CD4-positive, alpha-beta T cell (primary cell): Measurements from ENCODE around the gene UGT1A10. TPM values are rescaled to one million over a fixed set of nuclear protein-coding genes. Genes with fewer than 3 reads are reported as not detected.

Experiments
- ATAC-seq: fragments of 200-7000 bp; cut with Tn5 transposase; one replicate; pipeline ENCODE4 v1.10.0; 2022; ENCODE audit warnings: mild to moderate bottlenecking; ENCODE audit not compliant: poor library complexity
- CTCF ChIA-PET: fragments of 350-600 bp; sonication (Branson Sonifier 250); formaldehyde crosslinking; loops from one replicate; lab custom pipeline; 2021; ENCODE audit warnings: antibody characterized with exemption, inconsistent platforms; lab: Charles Lee
- POLR2A ChIA-PET: fragments of 350-600 bp; sonication (Branson Sonifier 250); formaldehyde crosslinking; loops from one replicate; lab custom pipeline; 2021; ENCODE audit warnings: antibody characterized with exemption, inconsistent platforms; lab: Charles Lee
- DNase-seq, 14 experiments: peaks; one replicate each; pipeline ENCODE4 v3.0.0-alpha.2; 2013 to 2020; ENCODE audit warnings: mixed read lengths in 2 of 14
- H3K27ac ChIP-seq, 2 donors: one replicate each; pipeline versions ENCODE4 v1.5.1 to v1.7.0; 2013; ENCODE audit warnings: low read length in 2 of 2, low read depth in 1 of 2, mild to moderate bottlenecking in 1 of 2
- H3K27me3 ChIP-seq, 2 experiments: 1 replicate in 1 of 2; 2 replicates in 1 of 2; pipeline versions ENCODE4 v1.6.1 to v1.7.0; 2013; ENCODE audit warnings: low read length in 2 of 2, control low read depth in 1 of 2, mild to moderate bottlenecking in 1 of 2, moderate library complexity in 1 of 2; ENCODE audit not compliant: insufficient read depth in 2 of 2, control insufficient read depth in 1 of 2
- H3K36me3 ChIP-seq: one replicate; pipeline ENCODE4 v1.6.1; 2013; ENCODE audit warnings: low read length, control low read depth; ENCODE audit not compliant: insufficient read depth
- H3K4me1 ChIP-seq: one replicate; pipeline ENCODE4 v1.6.1; 2013; ENCODE audit warnings: low read length, control low read depth; ENCODE audit not compliant: insufficient read depth
- H3K4me3 ChIP-seq: one replicate; pipeline ENCODE4 v1.5.1; 2013; ENCODE audit warnings: mild to moderate bottlenecking, low read length, moderate library complexity
- H3K9me3 ChIP-seq, 2 experiments: 1 replicate in 1 of 2; 2 replicates in 1 of 2; pipeline versions ENCODE4 v1.6.1 to v1.7.0; 2013; ENCODE audit warnings: low read length in 2 of 2, mild to moderate bottlenecking in 2 of 2, control low read depth in 1 of 2, moderate library complexity in 1 of 2; ENCODE audit not compliant: control insufficient read depth in 1 of 2, insufficient read depth in 1 of 2
- H3K27ac Mint-ChIP-seq: one replicate; pipeline ENCODE4 v1.8.0; 2020; ENCODE audit warnings: mixed read lengths
- H3K27me3 Mint-ChIP-seq: one replicate; pipeline ENCODE4 v1.8.0; 2021; ENCODE audit warnings: mixed read lengths
- H3K36me3 Mint-ChIP-seq: one replicate; pipeline ENCODE4 v1.8.0; 2021; ENCODE audit warnings: low read depth, mixed read lengths
- H3K4me1 Mint-ChIP-seq: one replicate; pipeline ENCODE4 v1.8.0; 2021; ENCODE audit warnings: low read depth, mixed read lengths
- H3K4me3 Mint-ChIP-seq: one replicate; pipeline ENCODE4 v1.8.0; 2020; ENCODE audit warnings: mild to moderate bottlenecking, mixed read lengths
- H3K9me3 Mint-ChIP-seq: one replicate; pipeline ENCODE4 v1.8.0; 2020; ENCODE audit warnings: mixed read lengths
- intact Hi-C, 2 experiments: fragments of 100-400 bp; cut with DNase I in 1 of 2; cut with micrococcal nuclease in 1 of 2; formaldehyde crosslinking; loops; one replicate each; pipeline versions ENCODE4 v1.15.1 to v1.9.0; 2023 to 2025; cut with DNase I, micrococcal nuclease
- total RNA-seq, 174 experiments: library from RNA in 2 of 174; stranded (reverse) in 2 of 174; gene quantifications; one replicate each; pipeline ENCODE4 v1.2.3 and lab custom pipeline; 2021 to 2026
- TF ChIP-seq, protein P1 (sequence below): fragments of 200-600 bp; IDR thresholded peaks from one replicate; pipeline ENCODE4 v1.8.0; 2022; ENCODE audit warnings: antibody characterized with exemption, mild to moderate bottlenecking

UGT1A10 gene
- total RNA-seq, 2 experiments from 2014 or later: not detected

GRCh38 chr2:233810385-233810784, 174.1 kb downstream of the UGT1A10 start:
- H3K4me3 ChIP-seq: no peak overlapping the region
- H3K9me3 ChIP-seq: peaks cover 0 to 10% of the 10 kb centered on the region in 2 experiments
- Mint-ChIP-seq H3K4me3 (no peak overlapping the region), H3K27ac (no peak overlapping the region), H3K4me1 (no peaks in the 10 kb centered on the region), H3K9me3 (no peaks in the 10 kb centered on the region), H3K36me3 (no peaks in the 10 kb centered on the region), H3K27me3 (peaks cover 10% of the 10 kb centered on the region)
- TF ChIP-seq, protein P1, sequence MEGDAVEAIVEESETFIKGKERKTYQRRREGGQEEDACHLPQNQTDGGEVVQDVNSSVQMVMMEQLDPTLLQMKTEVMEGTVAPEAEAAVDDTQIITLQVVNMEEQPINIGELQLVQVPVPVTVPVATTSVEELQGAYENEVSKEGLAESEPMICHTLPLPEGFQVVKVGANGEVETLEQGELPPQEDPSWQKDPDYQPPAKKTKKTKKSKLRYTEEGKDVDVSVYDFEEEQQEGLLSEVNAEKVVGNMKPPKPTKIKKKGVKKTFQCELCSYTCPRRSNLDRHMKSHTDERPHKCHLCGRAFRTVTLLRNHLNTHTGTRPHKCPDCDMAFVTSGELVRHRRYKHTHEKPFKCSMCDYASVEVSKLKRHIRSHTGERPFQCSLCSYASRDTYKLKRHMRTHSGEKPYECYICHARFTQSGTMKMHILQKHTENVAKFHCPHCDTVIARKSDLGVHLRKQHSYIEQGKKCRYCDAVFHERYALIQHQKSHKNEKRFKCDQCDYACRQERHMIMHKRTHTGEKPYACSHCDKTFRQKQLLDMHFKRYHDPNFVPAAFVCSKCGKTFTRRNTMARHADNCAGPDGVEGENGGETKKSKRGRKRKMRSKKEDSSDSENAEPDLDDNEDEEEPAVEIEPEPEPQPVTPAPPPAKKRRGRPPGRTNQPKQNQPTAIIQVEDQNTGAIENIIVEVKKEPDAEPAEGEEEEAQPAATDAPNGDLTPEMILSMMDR: no peak
- DNase-seq (no peak), ATAC-seq (no peak)
- no peaks in the 10 kb centered on the region for H3K4me1 ChIP-seq
- intact Hi-C loops: no loop called here
- no peak overlapping the region for H3K27ac ChIP-seq
- ChIA-PET POLR2A (no interaction called here), CTCF (no interaction called here)
- no peaks in the 10 kb centered on the region for H3K36me3 ChIP-seq
- peaks cover 6 to 8% of the 10 kb centered on the region in 2 experiments for H3K27me3 ChIP-seq

DNA sequence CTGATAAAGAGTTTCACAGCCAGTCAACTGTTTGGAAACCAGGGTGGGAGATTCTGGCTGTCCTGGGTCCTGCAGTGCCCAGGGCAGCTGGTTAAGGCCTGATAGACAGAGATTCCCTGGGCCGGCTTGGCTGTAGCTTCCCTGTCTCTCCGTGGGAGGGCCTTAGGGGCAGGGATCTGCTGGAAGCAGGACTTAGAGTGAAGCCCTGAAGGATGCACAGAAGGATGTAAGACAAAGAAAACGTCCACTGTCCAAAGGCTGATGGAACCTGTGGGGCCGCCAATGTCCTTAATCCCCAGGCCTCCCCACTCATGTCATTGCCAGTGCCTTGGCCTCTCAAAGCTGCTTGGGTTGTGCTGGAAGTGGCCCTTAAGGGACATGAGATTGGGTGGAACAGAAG, 174.8 kb downstream of the UGT1A10 start:
- no peak for ATAC-seq
- intact Hi-C loops: no loop called here
- peak in 1 of 14 experiments; percentile 27 for DNase-seq
- TF ChIP-seq, protein P1: no peak
- ChIA-PET POLR2A (no interaction called here), CTCF (no interaction called here)
- Histone ChIP-seq H3K9me3 (peaks cover 0 to 10% of the 10 kb centered on the region in 2 experiments), H3K4me3 (no peak overlapping the region), H3K36me3 (no peaks in the 10 kb centered on the region), H3K27ac (no peak overlapping the region), H3K4me1 (no peaks in the 10 kb centered on the region), H3K27me3 (peaks cover 6 to 8% of the 10 kb centered on the region in 2 experiments)
- H3K27ac Mint-ChIP-seq: no peak overlapping the region
- H3K36me3 Mint-ChIP-seq: no peaks in the 10 kb centered on the region
- no peaks in the 10 kb centered on the region for H3K4me1 Mint-ChIP-seq
- H3K27me3 Mint-ChIP-seq: peaks cover 10% of the 10 kb centered on the region
- H3K9me3 Mint-ChIP-seq: no peaks in the 10 kb centered on the region
- H3K4me3 Mint-ChIP-seq: no peak overlapping the region

- no peak overlapping the region for H3K4me3 ChIP-seq
- no peak overlapping the region for H3K27ac Mint-ChIP-seq
- H3K9me3 ChIP-seq: peaks cover 0 to 10% of the 10 kb centered on the region in 2 experiments
- H3K36me3 ChIP-seq: no peaks in the 10 kb centered on the region
- no peak overlapping the region for H3K4me3 Mint-ChIP-seq
- DNase-seq (peak in 1 of 14 experiments; percentile 17), ATAC-seq (no peak)
- no peak overlapping the region for H3K27ac ChIP-seq
- peaks cover 10% of the 10 kb centered on the region for H3K27me3 Mint-ChIP-seq
- POLR2A ChIA-PET: no interaction called here
- H3K36me3 Mint-ChIP-seq: no peaks in the 10 kb centered on the region
- CTCF ChIA-PET: no interaction called here
- intact Hi-C loops: no loop called here
- no peaks in the 10 kb centered on the region for H3K9me3 Mint-ChIP-seq
- no peaks in the 10 kb centered on the region for H3K4me1 ChIP-seq
- H3K27me3 ChIP-seq: peaks cover 8% of the 10 kb centered on the region in 2 experiments
- H3K4me1 Mint-ChIP-seq: no peaks in the 10 kb centered on the region
- TF ChIP-seq, protein P1: no peak
These were observed 175.5 kb downstream of the UGT1A10 start for GRCh38 chr2:233811732-233812131.
